ENCODE measurements around the gene NUP62CL. TPM values are rescaled to one million over a fixed set of nuclear protein-coding genes. Genes with fewer than 3 reads are reported as not detected.

The NUP62CL gene
- total RNA-seq, 2 donors from 2014 or later = 6.4 to 12.5 TPM

DNA sequence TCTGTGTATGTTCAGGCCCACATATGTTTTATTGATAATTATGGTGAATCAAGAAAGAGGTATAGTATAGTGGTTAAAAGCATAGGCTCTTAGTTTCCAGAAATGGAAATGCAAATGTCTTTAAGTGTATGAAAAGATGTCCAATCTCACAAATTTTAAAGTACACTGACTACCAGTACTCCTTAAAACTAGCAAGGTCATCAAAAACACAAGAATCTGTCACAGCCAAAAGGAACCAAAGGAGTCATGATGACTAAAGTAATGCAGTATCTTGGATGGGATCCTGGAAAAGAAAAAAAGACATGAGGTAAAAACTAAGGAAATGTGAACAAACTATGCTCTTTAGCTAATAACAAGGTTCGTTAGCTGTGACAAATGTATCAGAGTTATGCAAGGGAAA, 87.0 kb downstream of the NUP62CL start:
- no peak for DNase-seq
- Histone ChIP-seq H3K4me1 (ENCODE audit: control insufficient read depth, insufficient read depth, low read length) (no peaks in the 10 kb centered on the region), H3K9me3 (ENCODE audit: control insufficient read depth, low read length) (no peaks in the 10 kb centered on the region), H3K27ac (ENCODE audit: low read depth, low read length) (no peak overlapping the region), H3K36me3 (ENCODE audit: control insufficient read depth, insufficient read depth, low read length) (peaks cover 21% of the 10 kb centered on the region), H3K27me3 (ENCODE audit: control insufficient read depth, insufficient read depth, low read length, poor library complexity, severe bottlenecking) (no peaks in the 10 kb centered on the region), H3K9ac (ENCODE audit: extremely low read depth, low read length, poor library complexity, severe bottlenecking) (no peak overlapping the region), H3K4me3 (ENCODE audit: low read length) (no peak overlapping the region)
- TF ChIP-seq, protein P1, sequence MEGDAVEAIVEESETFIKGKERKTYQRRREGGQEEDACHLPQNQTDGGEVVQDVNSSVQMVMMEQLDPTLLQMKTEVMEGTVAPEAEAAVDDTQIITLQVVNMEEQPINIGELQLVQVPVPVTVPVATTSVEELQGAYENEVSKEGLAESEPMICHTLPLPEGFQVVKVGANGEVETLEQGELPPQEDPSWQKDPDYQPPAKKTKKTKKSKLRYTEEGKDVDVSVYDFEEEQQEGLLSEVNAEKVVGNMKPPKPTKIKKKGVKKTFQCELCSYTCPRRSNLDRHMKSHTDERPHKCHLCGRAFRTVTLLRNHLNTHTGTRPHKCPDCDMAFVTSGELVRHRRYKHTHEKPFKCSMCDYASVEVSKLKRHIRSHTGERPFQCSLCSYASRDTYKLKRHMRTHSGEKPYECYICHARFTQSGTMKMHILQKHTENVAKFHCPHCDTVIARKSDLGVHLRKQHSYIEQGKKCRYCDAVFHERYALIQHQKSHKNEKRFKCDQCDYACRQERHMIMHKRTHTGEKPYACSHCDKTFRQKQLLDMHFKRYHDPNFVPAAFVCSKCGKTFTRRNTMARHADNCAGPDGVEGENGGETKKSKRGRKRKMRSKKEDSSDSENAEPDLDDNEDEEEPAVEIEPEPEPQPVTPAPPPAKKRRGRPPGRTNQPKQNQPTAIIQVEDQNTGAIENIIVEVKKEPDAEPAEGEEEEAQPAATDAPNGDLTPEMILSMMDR (conservative IDR thresholded peaks at IDR 0.05) = no peak
- Mint-ChIP-seq H3K27ac (no peak overlapping the region), H3K36me3 (ENCODE audit: low read depth) (peaks cover 20% of the 10 kb centered on the region), H3K4me1 (no peaks in the 10 kb centered on the region), H3K9me3 (peaks cover 43% of the 10 kb centered on the region), H3K4me3 (peak overlapping the region; percentile 91), H3K27me3 (ENCODE audit: insufficient read depth) (no peaks in the 10 kb centered on the region)
- WGBS, 2 experiments (ENCODE audit: insufficient coverage in 1 of 2, insufficient read length in 1 of 2) = 88% methylated on average over 1 of the region's 1 CpG; no CpG with 5 or more reads in 1 of the 2 experiments

- peak within 1 kb of the TSS; percentile 87 for H3K4me3 ChIP-seq (ENCODE audit: low read length)
- peaks cover 28% of the 10 kb centered on the region for H3K36me3 ChIP-seq (ENCODE audit: control insufficient read depth, insufficient read depth, low read length)
- Mint-ChIP-seq H3K4me1 (no peaks in the 10 kb centered on the region), H3K27ac (peak within 1 kb of the TSS; percentile 97), H3K4me3 (peak within 1 kb of the TSS; percentile 91), H3K36me3 (ENCODE audit: low read depth) (peaks cover 27% of the 10 kb centered on the region), H3K27me3 (ENCODE audit: insufficient read depth) (no peaks in the 10 kb centered on the region), H3K9me3 (peaks cover 48% of the 10 kb centered on the region)
- no peaks in the 10 kb centered on the region for H3K27me3 ChIP-seq (ENCODE audit: control insufficient read depth, insufficient read depth, low read length, poor library complexity, severe bottlenecking)
- peak within 1 kb of the TSS; percentile 72 for H3K27ac ChIP-seq (ENCODE audit: low read depth, low read length)
- H3K4me1 ChIP-seq (ENCODE audit: control insufficient read depth, insufficient read depth, low read length) = no peaks in the 10 kb centered on the region
- no peaks in the 10 kb centered on the region for H3K9me3 ChIP-seq (ENCODE audit: control insufficient read depth, low read length)
- DNase-seq = peak; percentile 87
- peak within 1 kb of the TSS; percentile 73 for H3K9ac ChIP-seq (ENCODE audit: extremely low read depth, low read length, poor library complexity, severe bottlenecking)
- TF ChIP-seq, protein P1 (conservative IDR thresholded peaks at IDR 0.05) = no peak
- 3 to 38% methylated on average over 2 to 34 of the region's 37 CpGs for WGBS, 2 experiments (ENCODE audit: insufficient coverage in 1 of 2, insufficient read length in 1 of 2)
These were observed 87.7 kb downstream of the NUP62CL start, which contains the start of gene RBM41 for GRCh38 chrX:107118322-107119147. RBM41 (minus strand) TSS chrX:107118822; CDS start chrX:107118773, 49 bp downstream.

DNA sequence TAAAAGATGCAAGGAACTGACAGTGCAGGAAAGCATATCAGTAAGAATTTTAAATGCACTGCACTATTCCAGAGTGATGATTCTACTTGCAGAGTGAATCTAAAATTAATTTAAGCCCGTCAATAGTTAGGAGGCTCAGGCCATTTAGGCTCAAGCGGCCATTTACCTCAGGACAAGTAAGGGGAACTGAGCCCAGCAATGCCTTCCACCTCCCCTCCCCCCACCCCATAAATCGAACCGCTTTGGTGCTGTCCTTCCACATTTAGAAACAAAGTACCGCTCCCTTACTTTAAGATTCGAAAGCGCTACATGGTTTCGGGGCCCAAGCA, 88.3 kb downstream of the NUP62CL start:
- peak overlapping the region; percentile 72 for H3K27ac ChIP-seq (ENCODE audit: low read depth, low read length)
- peak overlapping the region; percentile 73 for H3K9ac ChIP-seq (ENCODE audit: extremely low read depth, low read length, poor library complexity, severe bottlenecking)
- no peaks in the 10 kb centered on the region for H3K9me3 ChIP-seq (ENCODE audit: control insufficient read depth, low read length)
- Mint-ChIP-seq H3K27ac (peak overlapping the region; percentile 97), H3K4me3 (peak overlapping the region; percentile 91), H3K36me3 (ENCODE audit: low read depth) (peaks cover 27% of the 10 kb centered on the region), H3K9me3 (peaks cover 48% of the 10 kb centered on the region), H3K27me3 (ENCODE audit: insufficient read depth) (no peaks in the 10 kb centered on the region), H3K4me1 (no peaks in the 10 kb centered on the region)
- 0% methylated on average over 6 of the region's 8 CpGs; no CpG with 5 or more reads in 1 of the 2 experiments for WGBS, 2 experiments (ENCODE audit: insufficient coverage in 1 of 2, insufficient read length in 1 of 2)
- no peak for DNase-seq
- no peaks in the 10 kb centered on the region for H3K4me1 ChIP-seq (ENCODE audit: control insufficient read depth, insufficient read depth, low read length)
- H3K27me3 ChIP-seq (ENCODE audit: control insufficient read depth, insufficient read depth, low read length, poor library complexity, severe bottlenecking) = no peaks in the 10 kb centered on the region
- H3K4me3 ChIP-seq (ENCODE audit: low read length) = peak overlapping the region; percentile 87
- TF ChIP-seq, protein P1 (conservative IDR thresholded peaks at IDR 0.05) = no peak
- H3K36me3 ChIP-seq (ENCODE audit: control insufficient read depth, insufficient read depth, low read length) = peaks cover 34% of the 10 kb centered on the region

Measured in endodermal cell (in vitro differentiated cells).